AG04449 (cell line): Measurements from ENCODE around the gene INSC.
"Not testable (repeated sequence)": the region's sequence is repeated elsewhere in the genome, so short reads cannot be mapped to it uniquely, and the experiment has no call there.

Experiments used
- CTCF ChIA-PET: fragments of 350-600 bp; formaldehyde crosslinking; extraction: SDS; loops from one replicate; lab custom pipeline; 2021; ENCODE audit warnings: antibody characterized with exemption; lab: Yijun Ruan, JAX
- POLR2A ChIA-PET: fragments of 400-600, 350-600 bp; formaldehyde crosslinking; extraction: SDS; loops from one replicate; lab custom pipeline; 2020; ENCODE audit warnings: antibody characterized with exemption, inconsistent platforms; lab: Yijun Ruan, JAX
- DNase-seq: peaks from one replicate; pipeline ENCODE4 v3.0.0-alpha.2; 2010; ENCODE audit warnings: low read depth, low spot score
- H3K4me3 ChIP-seq: 2 replicates; pipeline ENCODE4 v1.5.1; 2011; ENCODE audit warnings: low read depth, mild to moderate bottlenecking, control low read depth, low read length
- TF ChIP-seq, protein P1 (sequence below): IDR thresholded peaks from one replicate; pipeline ENCODE4 v1.5.1; 2011; ENCODE audit warnings: mild to moderate bottlenecking, moderate library complexity, low read length, control low read depth, inconsistent platforms; ENCODE audit not compliant: insufficient read depth; ENCODE audit errors: missing control alignments

Gene INSC, protein sequence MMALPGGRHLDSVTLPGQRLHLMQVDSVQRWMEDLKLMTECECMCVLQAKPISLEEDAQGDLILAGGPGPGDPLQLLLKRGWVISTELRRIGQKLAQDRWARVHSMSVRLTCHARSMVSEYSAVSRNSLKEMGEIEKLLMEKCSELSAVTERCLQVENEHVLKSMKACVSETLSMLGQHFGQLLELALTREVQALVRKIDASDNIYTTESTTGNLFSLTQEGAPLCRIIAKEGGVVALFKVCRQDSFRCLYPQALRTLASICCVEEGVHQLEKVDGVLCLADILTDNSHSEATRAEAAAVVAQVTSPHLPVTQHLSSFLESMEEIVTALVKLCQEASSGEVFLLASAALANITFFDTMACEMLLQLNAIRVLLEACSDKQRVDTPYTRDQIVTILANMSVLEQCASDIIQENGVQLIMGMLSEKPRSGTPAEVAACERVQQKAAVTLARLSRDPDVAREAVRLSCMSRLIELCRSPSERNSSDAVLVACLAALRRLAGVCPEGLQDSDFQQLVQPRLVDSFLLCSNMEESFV

DNA sequence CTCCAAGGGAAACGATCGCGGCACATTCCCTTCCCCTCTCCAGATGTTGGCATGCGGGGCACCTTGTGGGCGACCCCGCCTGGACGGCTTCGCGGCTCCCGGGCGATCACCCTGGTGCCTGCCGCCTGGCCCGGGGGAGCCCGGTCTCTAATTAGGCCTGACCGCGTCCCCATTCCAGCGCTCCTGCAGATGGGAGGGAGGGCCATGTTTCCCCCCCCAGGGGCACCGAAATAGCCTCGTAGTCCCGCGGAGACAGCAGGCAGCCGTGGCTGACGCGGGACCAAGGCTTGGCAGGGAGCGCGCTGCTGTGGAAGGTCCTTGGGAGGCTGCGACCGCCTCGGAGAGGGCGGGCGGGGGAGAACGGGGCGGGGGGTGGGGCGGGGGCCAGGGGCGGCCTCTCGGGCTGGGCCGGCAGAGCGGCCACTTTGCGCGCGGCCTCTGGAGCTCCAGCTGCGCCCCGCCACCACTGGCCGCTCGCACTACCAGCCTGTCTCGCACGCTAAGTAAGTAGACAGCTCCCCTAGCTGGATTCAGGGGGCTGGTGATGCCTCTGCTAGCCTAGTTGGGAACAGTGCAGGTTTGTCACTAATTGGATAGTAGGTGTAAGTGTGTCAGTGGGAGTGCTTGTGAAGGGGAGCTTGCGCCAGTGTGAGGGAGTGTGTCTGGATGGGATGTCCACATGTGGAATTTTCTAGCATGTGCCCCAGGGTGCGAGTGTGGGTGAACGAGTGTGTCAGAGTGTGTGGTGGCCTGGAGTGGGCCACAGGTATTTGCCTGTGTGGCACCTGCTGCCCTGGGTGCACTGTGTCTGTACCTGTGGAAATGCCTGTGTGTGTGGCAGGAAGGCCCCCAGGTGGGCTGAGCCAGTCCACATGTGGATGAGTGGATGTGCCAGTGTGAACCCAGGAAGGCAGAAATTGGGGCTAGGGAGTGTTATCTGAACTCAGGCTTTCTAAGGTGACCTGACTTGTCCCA is at the start of gene INSC:
INSC (plus strand) TSS at position 423 of the 975 bp plus-strand sequence. CDS start 34,252 bp downstream, outside the sequence.
- POLR2A ChIA-PET, result no interaction called here
- CTCF ChIA-PET, result interaction anchor here (0.9 to 2.8 kb wide), 5 partner anchors 7 to 96 kb away, joined by 3 to 13 read pairs (median 6); no protein-coding TSS in a partner anchor
- no peak for DNase-seq
- TF ChIP-seq, protein P1, sequence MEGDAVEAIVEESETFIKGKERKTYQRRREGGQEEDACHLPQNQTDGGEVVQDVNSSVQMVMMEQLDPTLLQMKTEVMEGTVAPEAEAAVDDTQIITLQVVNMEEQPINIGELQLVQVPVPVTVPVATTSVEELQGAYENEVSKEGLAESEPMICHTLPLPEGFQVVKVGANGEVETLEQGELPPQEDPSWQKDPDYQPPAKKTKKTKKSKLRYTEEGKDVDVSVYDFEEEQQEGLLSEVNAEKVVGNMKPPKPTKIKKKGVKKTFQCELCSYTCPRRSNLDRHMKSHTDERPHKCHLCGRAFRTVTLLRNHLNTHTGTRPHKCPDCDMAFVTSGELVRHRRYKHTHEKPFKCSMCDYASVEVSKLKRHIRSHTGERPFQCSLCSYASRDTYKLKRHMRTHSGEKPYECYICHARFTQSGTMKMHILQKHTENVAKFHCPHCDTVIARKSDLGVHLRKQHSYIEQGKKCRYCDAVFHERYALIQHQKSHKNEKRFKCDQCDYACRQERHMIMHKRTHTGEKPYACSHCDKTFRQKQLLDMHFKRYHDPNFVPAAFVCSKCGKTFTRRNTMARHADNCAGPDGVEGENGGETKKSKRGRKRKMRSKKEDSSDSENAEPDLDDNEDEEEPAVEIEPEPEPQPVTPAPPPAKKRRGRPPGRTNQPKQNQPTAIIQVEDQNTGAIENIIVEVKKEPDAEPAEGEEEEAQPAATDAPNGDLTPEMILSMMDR, result no peak
- peak within 1 kb of the TSS; percentile 47 for H3K4me3 ChIP-seq

DNA sequence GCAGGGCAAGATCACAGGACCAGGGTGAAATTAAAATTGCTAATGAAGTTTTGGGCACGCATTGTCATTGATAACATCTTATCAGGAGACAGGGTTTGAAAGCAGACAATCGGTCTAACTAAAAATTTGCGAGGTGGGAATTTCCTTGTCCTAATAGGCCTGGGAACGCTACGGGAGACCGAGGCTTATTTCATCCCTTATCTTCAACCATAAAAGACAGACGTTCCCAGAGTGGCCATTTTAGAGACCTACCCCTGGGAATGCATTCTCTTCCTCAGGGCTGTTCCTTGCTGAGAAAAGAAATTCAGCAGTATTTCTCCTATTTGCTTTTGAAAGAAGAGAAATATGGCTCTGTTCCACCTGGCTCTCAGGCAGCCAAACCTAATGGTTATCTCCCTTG is 45.0 kb upstream of the INSC start:
- H3K4me3 ChIP-seq, POLR2A ChIA-PET, DNase-seq: not testable (repeated sequence)
- CTCF ChIA-PET, result interaction anchor here (0.9 to 1.2 kb wide), 2 partner anchors 161 to 163 kb away, joined by 3 read pairs; no protein-coding TSS in a partner anchor

DNA sequence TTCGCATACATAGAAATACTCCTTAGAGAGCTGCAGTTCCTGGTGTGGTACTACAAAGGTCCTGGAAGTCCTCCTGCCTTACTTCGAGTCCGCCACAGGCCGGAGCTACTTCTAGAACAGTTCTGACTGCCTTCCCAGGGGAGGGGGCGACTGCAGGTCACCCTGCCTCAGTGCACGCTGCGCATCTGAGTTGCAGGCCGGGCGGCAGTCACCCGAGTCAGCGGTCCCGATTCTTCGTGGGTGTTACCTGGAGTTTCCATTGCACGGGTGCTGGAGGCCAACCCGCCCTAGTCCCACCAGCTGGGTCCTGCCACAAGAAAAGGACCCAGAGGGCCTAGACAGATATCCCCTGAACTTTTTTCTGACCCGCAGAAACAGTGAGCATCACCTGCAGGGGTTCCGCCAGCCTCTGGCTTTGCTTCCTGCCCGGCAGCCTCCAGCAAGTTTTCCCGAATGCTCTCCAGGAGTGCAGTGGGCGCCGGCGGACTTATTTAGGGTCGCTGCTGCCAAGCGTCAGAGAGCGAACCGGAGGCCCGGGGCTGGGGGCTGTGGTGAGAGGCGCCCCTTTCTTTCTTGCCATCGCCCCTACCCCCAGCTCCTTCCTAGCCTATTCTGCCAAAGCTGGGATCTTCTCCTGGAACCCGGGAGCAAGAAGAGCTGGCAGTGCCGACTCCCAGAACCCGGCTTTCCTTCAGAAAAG is 43.0 kb upstream of the INSC start:
- ChIA-PET CTCF (interaction anchor here (7.2 kb wide), 1 partner anchor 164 kb away, joined by 110 read pairs; no protein-coding TSS in a partner anchor), POLR2A (no interaction called here)
- H3K4me3 ChIP-seq, result no peak overlapping the region
- no peak for DNase-seq
- TF ChIP-seq, protein P1, result no peak

DNA sequence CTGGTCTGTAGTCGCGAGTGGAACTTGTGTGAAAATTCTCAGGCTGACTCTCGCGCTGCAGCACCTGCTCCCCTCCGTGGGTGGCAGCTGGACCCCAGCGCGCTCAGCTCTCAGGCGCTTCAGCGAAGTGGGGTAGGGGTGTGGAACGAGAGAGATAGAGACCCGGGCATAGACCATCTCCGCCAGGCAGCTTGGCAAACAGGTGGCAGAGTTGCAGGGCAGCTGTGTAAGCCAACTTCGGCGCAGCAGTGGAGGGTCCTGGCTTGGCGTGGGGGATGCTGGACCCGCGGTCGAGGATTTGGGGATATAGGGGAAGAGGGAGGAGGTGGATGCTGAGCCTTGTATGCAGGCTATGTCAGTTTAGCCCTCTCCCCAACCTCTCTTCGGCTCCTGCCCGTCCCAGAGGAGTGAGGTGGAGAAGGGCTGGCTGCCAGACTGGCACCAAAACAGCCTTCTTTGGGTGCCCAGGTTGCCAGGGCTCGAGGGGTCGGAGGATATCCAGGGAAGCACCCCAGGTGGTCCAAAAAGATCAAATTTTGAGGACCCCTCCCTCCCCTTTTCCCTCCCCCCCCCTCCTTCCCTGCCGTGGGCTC is 42.1 kb upstream of the INSC start:
- POLR2A ChIA-PET, result no interaction called here
- H3K4me3 ChIP-seq, result no peak overlapping the region
- no peak for DNase-seq
- TF ChIP-seq, protein P1, result no peak
- CTCF ChIA-PET, result interaction anchor here (0.7 to 7.2 kb wide), 5 partner anchors 19 to 165 kb away, joined by 3 to 110 read pairs (median 3); no protein-coding TSS in a partner anchor

DNA sequence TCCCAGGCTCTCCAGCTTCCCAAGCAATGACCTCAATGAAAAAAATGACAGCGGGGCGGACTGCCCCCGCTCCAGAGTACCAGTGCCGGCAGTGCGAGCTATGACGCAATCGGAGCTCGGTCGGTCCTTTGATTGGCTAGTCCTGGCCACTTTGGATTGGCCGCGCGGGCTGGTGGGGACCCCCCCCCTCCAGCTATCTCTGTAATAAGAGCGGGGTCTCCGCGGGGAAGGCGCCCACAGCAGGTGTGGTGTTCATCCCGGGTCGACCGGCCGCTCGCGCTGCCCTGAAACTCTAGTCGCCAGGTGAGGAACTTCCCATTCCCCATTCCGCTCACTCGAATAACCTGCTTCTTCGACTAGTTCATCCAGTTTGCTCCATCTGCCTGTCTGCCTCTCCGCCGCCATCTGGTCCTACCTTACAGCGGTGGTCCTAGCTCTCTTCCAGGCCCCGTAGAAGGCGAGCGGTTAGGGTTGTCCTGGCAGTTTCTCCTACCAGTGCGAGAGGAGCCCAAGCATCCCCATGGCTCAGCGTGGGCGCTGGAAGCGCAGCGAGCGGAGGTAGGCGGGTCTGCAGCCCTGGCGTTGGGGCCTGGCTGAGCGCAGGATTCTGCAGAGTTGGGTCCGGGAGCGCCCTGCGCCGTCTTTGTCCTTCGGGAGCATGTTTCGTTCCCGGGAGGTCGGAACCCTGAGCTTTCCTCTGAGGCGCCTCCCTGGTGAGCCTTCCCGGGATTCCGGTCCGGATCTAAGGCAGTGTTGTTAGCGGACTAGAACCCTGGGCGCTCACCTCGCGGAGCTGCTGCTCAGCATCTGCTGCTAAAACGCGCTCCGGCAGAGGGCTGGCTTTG is 41.1 kb upstream of the INSC start, which contains the start of gene CALCB:
CALCB (plus strand) TSS at position 233 of the 845 bp plus-strand sequence. CDS start 1,126 bp downstream, outside the sequence.
- CTCF ChIA-PET, result interaction anchor here (1.0 to 7.2 kb wide), 11 partner anchors 9 to 284 kb away, joined by 3 to 110 read pairs (median 5); no protein-coding TSS in a partner anchor
- POLR2A ChIA-PET, result interaction anchor here (0.6 kb wide), 1 partner anchor 1118 kb away, joined by 5 read pairs; no protein-coding TSS in a partner anchor
- no peak for DNase-seq
- TF ChIP-seq, protein P1, result no peak
- peak within 1 kb of the TSS; percentile 29 for H3K4me3 ChIP-seq
